ENCODE results near the gene PDE11A.
"Not testable (repeated sequence)": the region's sequence is repeated elsewhere in the genome, so short reads cannot be mapped to it uniquely, and the experiment has no call there.

PDE11A gene

DNA sequence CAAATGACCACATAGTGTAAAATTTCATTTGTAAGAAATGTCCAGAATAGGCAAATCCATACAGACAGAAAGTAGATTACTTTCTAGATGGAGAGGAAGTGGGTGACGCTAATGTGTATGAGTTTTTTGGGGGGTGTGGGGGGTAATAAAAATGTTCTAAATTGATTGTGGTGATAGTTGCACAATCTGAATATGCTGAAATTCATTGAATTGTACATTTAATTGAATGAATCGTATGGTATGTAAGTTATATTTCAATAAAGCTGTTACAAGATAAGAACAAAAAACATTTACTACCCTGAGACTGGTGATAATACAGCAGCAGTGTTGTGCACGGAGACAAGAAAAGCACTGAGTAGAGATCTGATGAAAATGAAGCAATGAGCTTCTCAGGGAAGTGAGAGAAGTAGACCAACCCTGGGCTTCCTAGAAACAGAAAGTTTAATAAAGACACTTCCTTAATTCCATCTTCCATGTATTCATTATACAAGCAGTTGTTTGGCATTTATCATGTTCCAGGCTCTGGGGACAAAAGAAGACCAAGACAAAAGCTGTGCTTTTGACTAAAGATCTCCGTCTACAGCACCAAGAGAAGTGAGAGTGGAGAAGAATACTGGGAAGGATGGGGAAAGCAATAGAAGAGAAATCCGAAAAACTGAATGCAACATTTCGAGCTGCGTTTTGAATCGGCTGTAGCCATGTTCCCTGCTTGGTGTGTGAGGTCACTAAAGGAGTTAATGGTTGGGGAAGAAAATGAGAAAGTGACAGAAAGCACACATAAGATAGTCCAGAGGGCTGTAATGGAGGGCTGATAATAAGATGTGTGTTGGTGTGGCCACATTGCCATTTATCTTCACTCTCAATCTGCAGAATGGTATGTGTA is 1.8 kb upstream of the PDE11A start:
- FAIRE-seq: no peak

DNA sequence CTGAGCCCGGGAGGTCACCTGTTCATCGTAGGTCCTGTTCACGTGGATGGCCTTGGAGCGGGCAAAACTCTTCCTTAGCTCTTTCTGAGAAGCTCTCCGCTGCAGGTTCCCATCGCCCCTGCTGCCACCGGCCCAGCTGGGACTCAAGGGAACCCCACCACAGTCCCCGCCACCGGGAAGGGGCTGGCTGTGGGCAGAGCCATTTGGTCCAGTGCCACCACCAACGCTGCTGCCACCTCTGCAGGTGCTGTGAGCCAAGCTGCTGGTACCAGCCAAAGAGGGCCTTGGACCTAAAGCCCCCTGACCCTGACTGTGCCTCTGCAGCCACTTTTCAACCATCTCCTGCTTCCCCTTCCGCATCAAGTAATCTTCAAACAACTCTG is 586 bp downstream of the PDE11A start:
- no peak for FAIRE-seq

GRCh38 chr2:178070824-178071223 is 1.8 kb downstream of the PDE11A start:
- FAIRE-seq: no peak

GRCh38 chr2:178069551-178069950 is 3.0 kb downstream of the PDE11A start:
- FAIRE-seq: no peak

DNA sequence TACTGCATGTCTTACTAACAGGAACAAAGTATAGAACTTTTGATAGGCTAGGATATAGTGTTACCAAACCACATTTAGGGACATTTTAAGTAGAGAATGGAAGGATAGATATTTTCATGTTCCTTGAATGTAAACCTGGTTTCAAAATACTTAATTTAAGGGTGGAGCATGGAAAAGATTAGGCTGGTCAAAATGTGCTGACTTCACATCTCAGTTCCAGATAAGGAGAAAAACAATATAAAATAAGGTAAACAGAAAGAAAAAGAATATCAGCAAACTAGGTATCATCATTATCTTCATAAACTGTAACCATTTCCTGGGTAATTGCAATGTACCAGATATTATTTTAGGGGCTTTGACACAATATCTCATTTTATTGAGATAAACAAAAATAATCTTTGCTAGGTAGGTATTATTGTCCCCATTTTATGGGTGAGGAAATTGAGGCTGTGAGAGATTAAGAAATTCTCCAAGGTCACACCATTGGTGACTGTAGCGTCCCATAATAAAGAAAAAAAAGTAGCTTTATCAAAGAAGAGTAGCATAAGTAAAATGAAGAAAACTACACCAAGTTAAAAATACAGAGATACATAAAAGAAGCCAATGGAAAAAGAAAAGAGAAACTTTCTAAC is 3.6 kb downstream of the PDE11A start:
- FAIRE-seq: no peak

DNA sequence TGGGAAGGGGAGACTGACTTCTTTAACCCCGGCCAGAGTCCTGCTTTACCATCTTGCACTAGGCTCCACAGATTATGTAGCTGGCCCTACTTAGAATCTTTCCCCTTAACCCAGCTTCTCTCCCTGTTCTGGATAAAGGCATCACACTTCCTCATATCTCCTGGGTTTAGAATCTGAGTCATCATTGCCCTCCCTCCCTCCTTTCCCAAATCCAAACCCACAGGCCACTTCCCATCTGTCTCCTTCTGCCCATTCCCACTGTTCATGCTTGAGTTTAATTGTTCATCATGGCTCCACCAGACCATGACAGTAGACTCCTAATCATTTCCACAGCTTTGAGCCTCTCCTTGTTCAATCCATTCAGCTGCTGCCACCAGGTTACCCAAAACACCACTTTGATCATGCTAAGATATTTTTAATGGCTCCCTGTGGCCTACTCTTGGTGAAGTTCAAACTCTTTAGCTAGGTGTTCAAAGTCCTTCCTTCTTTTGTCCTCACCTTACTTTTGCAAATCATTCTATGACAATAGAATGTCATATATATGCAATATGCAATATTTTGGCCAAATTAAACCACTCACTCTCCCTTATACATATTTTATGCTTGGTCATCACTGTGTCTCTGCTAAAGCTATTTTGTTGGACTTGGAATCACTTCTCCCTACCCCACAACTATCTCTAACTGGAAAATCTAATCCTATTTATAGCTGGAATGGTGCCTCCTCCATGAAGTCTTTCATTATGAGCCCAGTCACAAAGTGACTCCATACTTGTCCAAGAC is 5.5 kb downstream of the PDE11A start:
- FAIRE-seq: no peak

DNA sequence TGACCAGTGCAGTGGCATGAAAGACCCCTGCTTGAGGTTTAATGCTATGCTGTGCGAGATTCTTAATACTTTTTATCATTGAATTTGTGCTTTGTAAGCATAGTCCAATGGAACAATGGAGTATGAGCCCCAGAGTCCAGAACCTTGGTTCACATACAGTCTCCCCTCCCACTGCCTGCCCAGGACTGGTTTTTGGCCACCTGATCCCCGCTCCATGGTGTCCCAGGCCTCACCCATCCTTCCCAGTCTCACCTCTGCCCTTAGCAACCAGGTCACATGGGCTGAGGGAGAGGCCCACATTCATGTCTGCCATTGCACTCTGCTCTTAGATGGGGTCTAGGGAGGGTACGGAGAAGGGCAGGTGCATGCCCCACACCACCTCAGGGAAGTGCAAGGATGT is 6.3 kb downstream of the PDE11A start:
- no peak for FAIRE-seq

GRCh38 chr2:178059681-178060080 is 12.9 kb downstream of the PDE11A start:
- FAIRE-seq: no peak

- no peak for FAIRE-seq
Observed at GRCh38 chr2:178059111-178059510, 13.5 kb downstream of the PDE11A start.

GRCh38 chr2:178057179-178057680 is 15.3 kb downstream of the PDE11A start:
- FAIRE-seq: no peak

DNA sequence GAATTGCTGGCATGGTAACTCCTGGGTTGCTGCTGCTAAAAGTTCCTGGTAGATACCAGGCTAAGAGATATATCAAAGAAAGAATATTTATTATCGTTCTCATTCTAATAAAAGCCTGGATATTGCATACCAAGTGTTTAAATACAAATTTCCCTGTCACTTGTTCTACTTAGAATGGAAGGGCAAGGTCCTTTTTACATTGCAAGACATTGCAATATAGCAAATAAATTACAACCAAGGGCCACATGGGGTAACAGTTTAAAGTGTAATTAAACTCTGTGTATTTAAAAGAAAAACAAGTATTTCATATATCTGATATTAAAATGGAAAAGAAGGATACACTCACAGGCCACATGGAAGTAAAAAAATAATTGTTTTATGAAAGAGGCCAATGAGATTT is 16.2 kb downstream of the PDE11A start:
- no peak for FAIRE-seq

DNA sequence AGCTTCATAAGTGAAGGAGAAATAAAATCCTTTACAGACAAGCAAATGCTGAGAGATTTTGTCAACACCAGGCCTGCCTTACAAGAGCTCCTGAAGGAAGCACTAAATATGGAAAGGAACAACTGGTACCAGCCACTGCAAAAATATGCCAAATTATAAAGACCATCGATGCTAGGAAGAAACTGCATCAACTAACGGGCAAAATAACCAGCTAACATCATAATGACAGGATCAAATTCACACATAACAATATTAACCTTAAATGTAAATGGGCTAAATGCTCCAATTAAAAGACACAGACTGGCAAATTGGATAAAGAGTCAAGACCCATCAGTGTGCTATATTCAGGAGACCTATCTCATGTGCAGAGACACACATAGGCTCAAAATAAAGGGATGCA is 21.3 kb downstream of the PDE11A start:
- FAIRE-seq: not testable (repeated sequence)

DNA sequence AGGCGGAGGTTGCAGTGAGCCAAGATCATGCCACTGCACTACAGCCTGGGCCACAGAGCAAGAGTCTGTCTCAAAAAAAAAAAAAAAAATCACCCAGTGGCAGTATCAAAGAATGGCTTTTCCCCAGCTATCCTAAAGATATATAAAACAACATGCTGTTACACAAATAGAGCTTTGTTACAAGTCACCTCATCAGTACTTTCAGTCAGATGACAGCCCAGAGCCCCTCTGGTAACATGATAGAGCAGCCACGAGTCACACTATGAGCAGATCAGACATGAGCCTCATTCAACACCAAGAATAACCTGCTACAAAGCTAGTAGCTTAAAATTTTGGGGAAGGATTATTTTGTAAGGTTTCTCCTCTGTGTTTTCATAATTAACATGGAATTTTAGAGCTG is 25.2 kb downstream of the PDE11A start:
- FAIRE-seq: no peak

- no peak for FAIRE-seq
Observed at GRCh38 chr2:178044836-178045235, 27.7 kb downstream of the PDE11A start.

DNA sequence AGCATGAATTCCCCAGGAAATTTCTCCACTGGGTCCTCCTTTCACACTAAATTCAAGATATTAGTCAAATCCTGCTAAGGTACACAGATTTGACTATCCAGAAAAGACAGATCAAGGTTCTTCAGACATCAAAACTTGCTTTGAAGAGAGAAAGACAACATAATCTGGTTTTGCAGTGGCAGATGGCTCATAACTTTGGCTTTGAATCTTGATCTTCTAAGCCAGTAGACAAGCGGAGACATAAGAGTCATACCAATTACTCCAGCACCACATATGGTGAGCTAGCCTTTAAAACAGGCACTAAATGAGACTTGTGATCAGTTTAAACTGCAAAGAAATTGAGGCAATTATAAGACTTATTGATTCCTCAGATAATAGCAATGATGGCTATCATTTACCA is 29.3 kb downstream of the PDE11A start:
- no peak for FAIRE-seq

- not testable (repeated sequence) for FAIRE-seq
Observed at GRCh38 chr2:178033583-178033982, 39.0 kb downstream of the PDE11A start.

GRCh38 chr2:178029342-178029741 is 43.2 kb downstream of the PDE11A start:
- FAIRE-seq: peak; percentile 75

DNA sequence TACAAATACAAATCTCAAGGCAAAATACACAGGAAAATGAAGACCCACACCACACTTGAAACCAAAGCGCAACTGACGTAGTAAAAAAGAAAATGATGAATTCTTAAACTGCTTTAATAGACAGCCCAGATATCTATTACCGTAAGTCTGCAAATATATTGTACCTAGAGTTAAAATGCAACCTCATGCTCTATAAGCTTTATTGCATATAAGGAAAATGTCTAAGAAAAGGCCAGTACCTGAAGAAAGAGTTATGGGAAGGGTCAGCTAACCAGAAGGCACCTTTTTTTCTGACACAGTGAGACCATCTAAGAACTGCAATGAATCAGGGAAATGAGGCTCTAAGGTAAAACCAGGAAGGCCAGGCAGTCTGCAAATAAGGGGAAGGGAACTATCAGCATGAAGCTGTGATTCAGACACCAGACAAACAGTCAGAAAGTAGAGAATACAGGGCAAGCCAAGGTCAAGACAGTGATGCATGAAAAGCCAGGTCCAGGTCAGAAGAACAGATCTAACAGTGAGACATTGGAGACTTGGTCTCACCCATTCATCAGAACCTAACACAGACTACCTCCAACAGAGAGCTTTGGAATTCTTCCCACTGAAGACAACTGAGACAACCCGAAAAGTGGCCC is 46.9 kb downstream of the PDE11A start:
- FAIRE-seq: no peak

DNA sequence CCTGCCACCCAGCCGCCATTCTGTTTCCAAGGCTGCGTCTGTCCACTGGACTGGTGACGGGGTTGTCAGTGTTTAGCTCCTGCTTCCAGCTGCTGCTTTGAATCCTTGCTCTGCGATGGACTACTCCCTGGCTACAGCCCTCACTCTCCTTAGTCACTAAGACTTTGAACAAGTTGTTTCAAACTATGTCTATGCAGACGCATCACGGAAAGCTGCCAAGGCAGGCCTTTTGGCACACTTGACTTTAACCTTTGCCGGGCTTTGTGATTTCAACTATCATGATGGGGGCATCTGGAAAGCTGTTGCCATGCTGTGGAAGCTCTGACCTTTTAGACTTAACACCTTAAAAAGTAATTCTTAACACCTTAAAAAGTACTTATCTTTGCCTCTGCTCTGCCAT is 54.4 kb downstream of the PDE11A start:
- FAIRE-seq: no peak

DNA sequence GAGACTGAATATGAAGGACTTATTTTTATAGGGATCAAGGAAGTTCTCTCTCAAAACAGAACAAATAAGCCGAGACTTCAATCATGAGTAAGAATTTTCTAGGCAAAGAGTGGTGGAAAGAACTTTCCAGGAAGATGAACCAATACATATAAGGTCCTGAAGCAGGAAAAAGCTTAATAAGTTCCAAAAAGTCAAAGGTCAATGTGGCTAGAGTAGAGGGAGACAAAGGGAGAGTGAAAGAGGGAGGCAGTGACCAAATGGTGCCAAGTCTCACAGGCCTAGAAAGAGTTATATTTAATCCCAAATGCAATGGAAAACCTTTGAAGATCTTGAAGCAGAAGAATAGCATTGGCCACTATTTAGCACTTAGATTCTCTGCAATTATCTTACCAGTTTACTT is 56.0 kb downstream of the PDE11A start:
- no peak for FAIRE-seq

DNA sequence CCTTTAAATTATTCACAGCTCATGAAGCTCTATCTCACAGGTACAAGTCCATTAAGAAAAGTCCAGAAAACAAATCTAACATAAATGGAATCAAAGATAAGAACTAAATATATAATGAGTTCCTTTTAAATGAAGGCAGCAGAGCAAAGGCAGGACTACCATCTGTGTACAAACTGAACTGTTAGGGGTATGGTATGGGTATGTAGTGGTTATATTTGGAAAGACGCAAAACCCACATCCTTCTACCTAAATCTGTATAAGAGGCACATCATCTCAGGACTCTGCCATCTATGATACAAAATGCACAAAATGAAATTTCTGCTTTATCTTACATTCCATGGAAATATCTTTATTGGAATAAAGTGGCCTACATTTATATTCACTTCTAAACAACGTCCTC is 59.9 kb downstream of the PDE11A start:
- no peak for FAIRE-seq

- no peak for FAIRE-seq
Observed at GRCh38 chr2:178009813-178010212, 62.8 kb downstream of the PDE11A start.

All from colon (tissue), 2 donors.